Raji (cell line): ENCODE measurements around the gene MAP4K5.

Source experiments
- POLR2A ChIP-seq: IDR thresholded peaks from 2 replicates; pipeline ENCODE4 v1.6.1; 2011; ENCODE audit warnings: low read depth, low read length, control low read depth; ENCODE audit not compliant: insufficient read depth

MAP4K5 gene

DNA sequence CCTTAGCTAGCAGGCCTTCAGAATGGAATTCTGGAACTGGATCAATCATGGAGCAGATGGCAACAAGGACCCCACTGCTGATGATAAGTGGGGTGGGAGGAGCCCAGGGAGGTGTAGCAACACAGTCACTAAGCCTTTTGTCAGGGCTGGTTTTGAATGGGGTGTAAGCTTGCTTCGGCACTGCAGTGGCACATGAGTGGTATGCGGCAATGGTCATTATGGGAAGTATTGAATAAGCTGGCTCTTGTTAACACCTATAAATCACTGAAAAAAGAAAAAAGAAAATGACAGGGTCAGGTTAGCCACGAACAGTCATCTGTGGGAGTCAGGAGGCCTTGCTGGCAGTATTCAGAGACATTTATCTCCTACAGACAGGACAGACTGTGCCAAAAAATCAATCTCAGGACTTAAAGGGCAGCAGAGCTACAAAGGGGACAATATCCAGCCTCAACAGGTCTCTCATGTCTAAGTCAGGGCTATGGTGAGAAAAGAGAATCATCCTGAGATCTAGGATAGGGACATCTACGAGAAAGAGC, 154.8 kb downstream of the MAP4K5 start:
- no peak for TF ChIP-seq POLR2A

DNA sequence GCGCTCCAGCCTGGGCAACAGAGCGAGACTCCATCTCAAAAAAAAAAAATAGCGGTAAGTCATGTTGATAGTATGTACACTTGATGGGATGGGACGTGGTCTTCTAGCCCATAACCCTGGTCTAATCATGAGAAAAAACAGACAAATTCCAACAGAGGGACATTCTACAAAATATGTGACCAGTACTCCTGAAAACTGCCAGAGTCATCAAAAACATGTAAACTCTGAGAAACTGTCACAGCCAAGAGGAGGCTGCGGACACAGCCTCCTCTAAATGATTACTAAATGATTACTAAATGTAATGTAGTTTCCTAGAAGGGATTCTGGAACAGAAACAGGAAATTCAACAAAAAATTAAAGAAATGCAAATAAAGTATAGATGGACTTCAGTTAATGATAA, 156.6 kb downstream of the MAP4K5 start:
- TF ChIP-seq POLR2A = no peak

DNA sequence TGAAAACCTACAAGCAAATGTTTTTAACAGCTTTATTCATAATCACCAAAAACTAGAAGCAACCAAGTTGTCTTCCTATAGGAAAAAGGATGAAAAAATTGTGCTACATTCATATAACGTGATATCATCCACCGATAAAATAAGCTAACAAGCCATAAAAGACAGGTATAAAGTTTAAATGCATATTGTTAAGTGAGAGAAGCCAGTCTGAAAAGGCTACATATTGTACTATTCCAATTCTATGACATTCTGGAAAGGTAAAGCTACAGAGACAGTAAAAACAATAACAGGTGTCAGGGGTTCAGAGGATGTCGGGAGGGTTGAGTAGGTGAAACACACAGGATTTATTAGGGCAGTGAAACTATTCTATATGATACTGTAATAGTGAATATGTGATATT, 158.4 kb downstream of the MAP4K5 start:
- TF ChIP-seq POLR2A = no peak

DNA sequence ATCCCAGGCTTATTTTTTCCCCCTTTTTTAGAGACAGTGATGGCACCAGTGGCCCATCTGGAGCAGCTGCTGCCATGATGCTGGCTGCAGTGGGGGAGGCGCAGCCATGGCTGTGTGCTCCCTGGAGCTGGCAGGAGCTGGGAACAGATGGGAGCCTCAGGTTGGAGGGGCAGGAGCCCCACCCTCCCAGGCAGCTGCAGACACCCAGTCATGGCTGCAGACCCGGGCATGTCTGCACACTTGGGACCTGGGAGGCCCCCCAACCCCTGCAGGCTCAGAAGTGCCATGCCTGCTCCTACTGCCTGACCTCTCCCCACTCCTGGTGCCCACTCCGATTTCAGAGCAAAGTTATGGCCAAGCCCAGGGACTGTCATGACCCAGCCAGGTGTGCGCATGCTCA, 160.8 kb downstream of the MAP4K5 start:
- TF ChIP-seq POLR2A = no peak
